ENCODE results near the gene ZG16. TPM values are rescaled to one million over a fixed set of nuclear protein-coding genes. Genes with fewer than 3 reads are reported as not detected.

ZG16 gene, protein sequence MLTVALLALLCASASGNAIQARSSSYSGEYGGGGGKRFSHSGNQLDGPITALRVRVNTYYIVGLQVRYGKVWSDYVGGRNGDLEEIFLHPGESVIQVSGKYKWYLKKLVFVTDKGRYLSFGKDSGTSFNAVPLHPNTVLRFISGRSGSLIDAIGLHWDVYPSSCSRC
- polyA plus RNA-seq (not detected in 2 replicates), polyA minus RNA-seq (not detected in 2 replicates)

DNA sequence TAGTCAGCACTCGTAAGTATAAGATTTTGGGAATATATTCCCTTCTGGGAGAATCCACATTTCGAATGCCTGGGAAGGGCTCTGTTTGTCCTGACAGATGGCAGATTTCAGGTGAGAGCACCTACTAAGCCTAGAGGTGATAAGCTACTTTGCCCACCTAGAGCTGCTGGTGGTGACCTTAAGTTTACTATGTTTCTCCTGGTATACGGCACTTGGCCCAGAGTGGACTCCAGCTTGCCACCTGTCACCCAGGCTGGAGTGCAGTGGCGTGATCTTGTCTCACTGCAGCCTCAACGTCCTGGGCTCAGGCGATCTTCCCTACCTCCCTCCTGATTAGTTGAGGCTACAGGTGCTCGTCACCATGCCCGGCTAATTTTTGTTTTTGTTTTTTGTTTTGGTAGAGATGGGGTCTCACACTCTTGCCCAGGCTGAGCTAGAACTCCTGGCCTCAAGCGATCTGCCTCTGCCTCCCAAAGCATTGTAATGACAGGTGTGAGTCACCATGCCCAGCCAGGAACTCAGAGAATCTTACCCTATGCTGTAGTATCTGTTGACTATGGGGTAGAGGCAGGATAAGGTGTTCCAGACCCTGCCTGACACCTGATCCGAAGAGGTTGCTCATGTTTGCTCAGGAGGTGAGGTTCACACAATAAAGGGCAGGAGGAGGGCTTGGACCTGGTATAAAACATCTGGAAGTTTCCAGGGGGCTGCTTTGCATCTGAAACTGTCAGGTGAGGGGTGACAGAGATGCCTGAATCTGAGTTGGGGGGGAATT is at the start of gene ZG16:
Gene ZG16, plus strand, starts transcription at position 681 of the 775 bp plus-strand sequence. CDS start 1,011 bp downstream, outside the sequence.
- H3K27me3 ChIP-seq (ENCODE audit: insufficient read depth, low read depth, low read length): no peaks in the 10 kb centered on the region
- H3K4me2 ChIP-seq (ENCODE audit: low read length): no peak within 1 kb of the TSS
- no peak within 1 kb of the TSS for H3K9ac ChIP-seq (ENCODE audit: low read length)
- H3K36me3 ChIP-seq (ENCODE audit: insufficient read depth, low read length): no peaks in the 10 kb centered on the region
- H3K9me3 ChIP-seq (ENCODE audit: low read length): no peaks in the 10 kb centered on the region
- TF ChIP-seq POLR2AphosphoS5 (IDR thresholded peaks at IDR 0.05) (no peak), TAF1 (IDR thresholded peaks at IDR 0.05; ENCODE audit: low read depth) (no peak), CTCF (IDR thresholded peaks at IDR 0.05; ENCODE audit: poor library complexity, severe bottlenecking) (no peak), REST (IDR thresholded peaks at IDR 0.05; ENCODE audit: borderline replicate concordance) (no peak), SMC3 (conservative IDR thresholded peaks at IDR 0.05; ENCODE audit: poor library complexity) (no peak), RAD21 (conservative IDR thresholded peaks at IDR 0.05) (no peak), EZH2 (IDR thresholded peaks at IDR 0.05; ENCODE audit: borderline replicate concordance, insufficient read depth, low read length, poor library complexity, severe bottlenecking) (no peak), MXI1 (conservative IDR thresholded peaks at IDR 0.05; ENCODE audit: poor library complexity, severe bottlenecking) (no peak), EP300 (conservative IDR thresholded peaks at IDR 0.05; ENCODE audit: poor library complexity, severe bottlenecking) (no peak)
- no peak within 1 kb of the TSS for H3K4me3 ChIP-seq (ENCODE audit: low read length)
- H3K79me2 ChIP-seq (replicated peaks; ENCODE audit: insufficient read depth, low read length): no peaks in the 10 kb centered on the region
- no peaks in the 10 kb centered on the region for H4K20me1 ChIP-seq (ENCODE audit: insufficient read depth)
- H3F3A ChIP-seq (ENCODE audit: insufficient read depth, low read length, poor library complexity, severe bottlenecking): no peaks in the 10 kb centered on the region
- H2AFZ ChIP-seq (ENCODE audit: low read depth, low read length): no peak within 1 kb of the TSS
- H3K27ac ChIP-seq (ENCODE audit: low read length): no peak within 1 kb of the TSS
- H3K9me2 ChIP-seq (ENCODE audit: insufficient read depth, low read length): no peaks in the 10 kb centered on the region

- TF ChIP-seq RAD21 (conservative IDR thresholded peaks at IDR 0.05) (peak; percentile 59), REST (IDR thresholded peaks at IDR 0.05; ENCODE audit: borderline replicate concordance) (no peak), EP300 (conservative IDR thresholded peaks at IDR 0.05; ENCODE audit: poor library complexity, severe bottlenecking) (no peak), SMC3 (conservative IDR thresholded peaks at IDR 0.05; ENCODE audit: poor library complexity) (peak; percentile 60), TAF1 (IDR thresholded peaks at IDR 0.05; ENCODE audit: low read depth) (no peak), MXI1 (conservative IDR thresholded peaks at IDR 0.05; ENCODE audit: poor library complexity, severe bottlenecking) (no peak), CTCF (IDR thresholded peaks at IDR 0.05; ENCODE audit: poor library complexity, severe bottlenecking) (peak; percentile 63), EZH2 (IDR thresholded peaks at IDR 0.05; ENCODE audit: borderline replicate concordance, insufficient read depth, low read length, poor library complexity, severe bottlenecking) (no peak)
- Histone ChIP-seq H3K79me2 (replicated peaks; ENCODE audit: insufficient read depth, low read length) (no peaks in the 10 kb centered on the region), H3K27ac (ENCODE audit: low read length) (no peak overlapping the region), H3K9me2 (ENCODE audit: insufficient read depth, low read length) (no peaks in the 10 kb centered on the region), H4K20me1 (ENCODE audit: insufficient read depth) (no peaks in the 10 kb centered on the region), H3K9ac (ENCODE audit: low read length) (no peak overlapping the region), H3K36me3 (ENCODE audit: insufficient read depth, low read length) (no peaks in the 10 kb centered on the region), H3F3A (ENCODE audit: insufficient read depth, low read length, poor library complexity, severe bottlenecking) (no peaks in the 10 kb centered on the region), H2AFZ (ENCODE audit: low read depth, low read length) (no peak overlapping the region), H3K4me3 (ENCODE audit: low read length) (no peak overlapping the region), H3K27me3 (ENCODE audit: insufficient read depth, low read depth, low read length) (no peaks in the 10 kb centered on the region), H3K4me2 (ENCODE audit: low read length) (no peak overlapping the region), H3K9me3 (ENCODE audit: low read length) (no peaks in the 10 kb centered on the region)
Measured at GRCh38 chr16:29729116-29729521, 48.9 kb upstream of the ZG16 start.
